Superior temporal gyrus (tissue), 1 donor: Measurements from ENCODE around the gene MOB3A.
"Not testable (repeated sequence)": the region's sequence is repeated elsewhere in the genome, so short reads cannot be mapped to it uniquely, and the experiment has no call there.

Experiments used
- DNase-seq: peaks from one replicate; pipeline ENCODE4 v3.0.0-alpha.2; 2016; ENCODE audit errors: extremely low spot score

MOB3A gene

GRCh38 chr19:2096034-2096479 lies at the start of gene MOB3A:
MOB3A (minus strand) TSS chr19:2096326; CDS start chr19:2078560, 17,766 bp downstream.
- DNase-seq: no peak

- peak; percentile 14 for DNase-seq
These were observed 49.7 kb upstream of the MOB3A start for GRCh38 chr19:2145831-2146241.

GRCh38 chr19:2144190-2144589 lies 48.1 kb upstream of the MOB3A start:
- no peak for DNase-seq

GRCh38 chr19:2142173-2142829 lies 46.2 kb upstream of the MOB3A start:
- no peak for DNase-seq

GRCh38 chr19:2140138-2140569 lies 44.0 kb upstream of the MOB3A start:
- no peak for DNase-seq

- no peak for DNase-seq
These were observed 43.4 kb upstream of the MOB3A start for GRCh38 chr19:2139385-2140137.

GRCh38 chr19:2138061-2138728 lies 42.1 kb upstream of the MOB3A start:
- no peak for DNase-seq

GRCh38 chr19:2136796-2137195 lies 40.7 kb upstream of the MOB3A start:
- no peak for DNase-seq

GRCh38 chr19:2135474-2136402 lies 39.6 kb upstream of the MOB3A start:
- DNase-seq: no peak

- no peak for DNase-seq
These were observed 36.8 kb upstream of the MOB3A start for GRCh38 chr19:2132731-2133490.

GRCh38 chr19:2132191-2132590 lies 36.1 kb upstream of the MOB3A start:
- DNase-seq: no peak

- not testable (repeated sequence) for DNase-seq
These were observed 35.2 kb upstream of the MOB3A start for GRCh38 chr19:2131012-2131975.

GRCh38 chr19:2129892-2130770 lies 34.0 kb upstream of the MOB3A start:
- DNase-seq: no peak

GRCh38 chr19:2129486-2129885 lies 33.4 kb upstream of the MOB3A start:
- no peak for DNase-seq

GRCh38 chr19:2129022-2129421 lies 32.9 kb upstream of the MOB3A start:
- DNase-seq: no peak

- DNase-seq: not testable (repeated sequence)
These were observed 32.1 kb upstream of the MOB3A start for GRCh38 chr19:2128252-2128651.

GRCh38 chr19:2127758-2128157 lies 31.6 kb upstream of the MOB3A start:
- DNase-seq: no peak

GRCh38 chr19:2126879-2127518 lies 30.9 kb upstream of the MOB3A start:
- no peak for DNase-seq
